Choroid plexus epithelial cell (primary cell): ENCODE results near the gene GATD1.

Experiments
- DNase-seq: peaks from one replicate; pipeline ENCODE4 v3.0.0-alpha.2; 2010; ENCODE audit warnings: low read depth
- H3K4me3 ChIP-seq: 2 replicates; pipeline ENCODE4 v1.5.1; 2011; ENCODE audit warnings: low read depth, mild to moderate bottlenecking, control low read depth, low read length, moderate library complexity
- TF ChIP-seq, protein P1 (sequence below): conservative IDR thresholded peaks from 2 replicates; pipeline ENCODE4 v1.5.1; 2011; ENCODE audit warnings: low read depth, mild to moderate bottlenecking, control low read depth, inconsistent platforms, low read length, moderate library complexity

Gene GATD1

DNA sequence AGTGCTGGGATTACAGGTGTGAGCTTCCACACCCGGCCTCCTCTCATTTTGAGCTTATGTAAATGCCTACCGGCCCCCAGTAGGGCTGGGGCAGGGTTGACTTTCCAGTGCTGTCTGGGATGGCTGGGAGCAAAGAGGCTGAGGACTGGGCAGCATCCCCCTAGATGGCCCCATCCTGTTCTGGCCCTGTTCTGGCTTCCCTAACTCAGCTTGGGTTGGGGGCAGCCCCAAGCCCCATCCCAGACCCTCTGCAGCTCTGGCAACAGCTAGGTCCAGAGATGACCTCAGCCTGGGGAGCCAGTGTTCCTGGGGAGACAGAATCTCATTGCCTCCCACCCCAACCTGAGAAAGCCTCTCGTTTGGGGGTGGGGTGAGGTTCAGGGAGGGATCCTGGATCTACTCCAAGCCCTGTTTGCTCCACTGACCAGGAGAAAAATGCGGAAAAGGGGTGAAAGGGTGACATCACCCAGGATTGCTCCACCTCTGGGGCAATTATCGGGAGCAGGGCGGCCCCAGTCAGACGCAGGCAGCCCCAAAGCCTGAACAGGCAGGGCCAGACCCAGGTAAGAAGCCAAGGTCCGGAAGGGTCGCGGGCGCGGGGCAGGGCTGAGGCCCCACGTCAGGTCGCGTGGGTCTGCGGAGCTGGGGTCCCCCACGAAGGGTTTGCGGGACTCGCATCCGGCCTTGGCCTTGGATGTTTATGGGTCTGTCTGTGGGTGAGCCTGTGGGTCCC lies 41.3 kb upstream of the GATD1 start, which contains the start of gene PNPLA2:
PNPLA2 (plus strand) TSS at position 519 of the 733 bp plus-strand sequence. CDS start 805 bp downstream, outside the sequence.
- TF ChIP-seq, protein P1, sequence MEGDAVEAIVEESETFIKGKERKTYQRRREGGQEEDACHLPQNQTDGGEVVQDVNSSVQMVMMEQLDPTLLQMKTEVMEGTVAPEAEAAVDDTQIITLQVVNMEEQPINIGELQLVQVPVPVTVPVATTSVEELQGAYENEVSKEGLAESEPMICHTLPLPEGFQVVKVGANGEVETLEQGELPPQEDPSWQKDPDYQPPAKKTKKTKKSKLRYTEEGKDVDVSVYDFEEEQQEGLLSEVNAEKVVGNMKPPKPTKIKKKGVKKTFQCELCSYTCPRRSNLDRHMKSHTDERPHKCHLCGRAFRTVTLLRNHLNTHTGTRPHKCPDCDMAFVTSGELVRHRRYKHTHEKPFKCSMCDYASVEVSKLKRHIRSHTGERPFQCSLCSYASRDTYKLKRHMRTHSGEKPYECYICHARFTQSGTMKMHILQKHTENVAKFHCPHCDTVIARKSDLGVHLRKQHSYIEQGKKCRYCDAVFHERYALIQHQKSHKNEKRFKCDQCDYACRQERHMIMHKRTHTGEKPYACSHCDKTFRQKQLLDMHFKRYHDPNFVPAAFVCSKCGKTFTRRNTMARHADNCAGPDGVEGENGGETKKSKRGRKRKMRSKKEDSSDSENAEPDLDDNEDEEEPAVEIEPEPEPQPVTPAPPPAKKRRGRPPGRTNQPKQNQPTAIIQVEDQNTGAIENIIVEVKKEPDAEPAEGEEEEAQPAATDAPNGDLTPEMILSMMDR = no peak
- DNase-seq = no peak
- peak within 1 kb of the TSS; percentile 72 for H3K4me3 ChIP-seq

DNA sequence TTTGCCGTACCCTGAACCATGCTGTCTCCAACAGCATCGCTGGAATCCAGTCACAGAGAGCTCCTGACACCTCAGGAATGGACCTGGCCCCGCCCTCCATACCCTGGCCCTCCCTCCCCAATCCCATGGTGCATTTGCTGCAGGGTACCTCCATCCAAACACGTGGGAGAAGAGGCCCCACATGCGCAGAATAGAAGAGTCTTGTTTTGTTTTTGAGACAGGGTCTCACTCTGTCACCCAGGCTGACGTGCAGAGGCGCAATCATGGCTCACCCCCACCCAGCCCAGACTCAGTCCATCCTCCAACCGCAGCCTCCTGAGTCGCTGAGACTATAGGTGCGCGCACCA lies 39.1 kb upstream of the GATD1 start:
- no peak overlapping the region for H3K4me3 ChIP-seq
- no peak for DNase-seq
- TF ChIP-seq, protein P1 = no peak

DNA sequence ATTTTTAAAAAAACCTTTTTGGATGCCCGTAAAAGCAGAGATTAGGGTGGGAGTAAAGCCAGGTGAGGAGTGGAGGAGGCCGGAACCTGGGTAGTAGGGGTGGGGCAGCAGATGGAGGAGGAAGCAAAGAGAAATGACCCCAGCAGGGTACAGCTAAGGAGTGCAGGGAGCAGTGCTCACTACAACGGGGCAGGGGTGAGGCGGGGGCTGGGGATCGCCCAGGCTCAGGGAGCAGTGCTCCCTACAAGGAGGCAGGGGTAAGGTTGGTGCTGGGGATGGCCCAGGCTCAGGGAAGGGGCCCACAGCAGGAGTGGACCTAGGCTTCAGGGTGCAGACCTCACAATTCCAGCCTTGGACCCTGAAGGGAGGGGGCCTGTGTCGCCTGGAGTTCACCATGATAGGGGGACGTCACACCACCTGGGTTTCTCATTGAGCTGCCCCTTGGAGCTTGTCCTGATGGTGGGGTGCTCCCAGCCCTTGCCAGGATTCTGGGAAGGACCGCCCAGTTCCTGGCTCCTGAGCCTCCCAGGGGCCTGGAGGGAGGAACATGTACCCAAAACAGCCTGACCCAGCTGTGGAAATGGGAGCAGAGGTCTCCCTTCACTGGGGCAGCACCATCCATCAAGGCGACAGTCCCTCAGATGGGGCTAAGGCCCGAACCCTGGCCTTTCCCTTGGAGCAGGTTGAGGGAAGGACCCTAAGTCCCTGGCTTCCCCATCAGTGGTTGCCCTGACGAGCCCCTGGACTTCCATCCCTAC lies 38.6 kb upstream of the GATD1 start:
- H3K4me3 ChIP-seq = no peak overlapping the region

DNA sequence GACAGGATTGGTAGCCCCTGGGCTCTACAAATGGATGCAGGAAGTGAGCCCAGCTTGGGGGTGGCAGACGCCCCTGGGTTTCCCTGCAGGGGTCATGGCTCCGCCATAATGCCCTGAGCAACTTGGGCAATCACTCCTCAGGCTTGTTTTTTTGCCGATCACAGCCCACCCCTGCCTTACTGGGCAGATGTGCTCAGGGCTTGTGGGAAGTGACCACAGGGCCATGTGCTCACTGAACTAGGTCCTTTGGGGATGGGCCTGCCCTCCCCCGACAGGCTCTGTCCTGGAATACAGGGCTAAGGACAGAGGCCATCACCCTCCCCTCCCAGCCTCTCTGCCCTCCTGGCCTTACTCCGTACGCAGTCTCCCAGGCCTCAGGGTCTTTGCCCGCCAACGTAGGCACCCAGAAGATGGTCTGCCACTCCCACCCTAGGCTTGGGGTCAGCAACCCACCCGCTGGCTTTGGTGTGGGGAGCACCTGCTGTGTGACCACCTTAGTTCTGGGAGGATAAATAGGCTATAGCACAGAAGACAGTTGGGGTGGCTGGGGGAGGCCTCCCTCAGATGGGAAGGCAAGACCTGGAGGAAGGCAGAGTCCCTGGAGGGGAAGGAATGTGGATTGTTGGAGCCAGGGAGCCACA lies 36.3 kb upstream of the GATD1 start:
- TF ChIP-seq, protein P1 = no peak
- DNase-seq = no peak
- no peak overlapping the region for H3K4me3 ChIP-seq

More for the DNA sequence above, 38.6 kb upstream of the GATD1 start:
- no peak for DNase-seq
- TF ChIP-seq, protein P1 = no peak

DNA sequence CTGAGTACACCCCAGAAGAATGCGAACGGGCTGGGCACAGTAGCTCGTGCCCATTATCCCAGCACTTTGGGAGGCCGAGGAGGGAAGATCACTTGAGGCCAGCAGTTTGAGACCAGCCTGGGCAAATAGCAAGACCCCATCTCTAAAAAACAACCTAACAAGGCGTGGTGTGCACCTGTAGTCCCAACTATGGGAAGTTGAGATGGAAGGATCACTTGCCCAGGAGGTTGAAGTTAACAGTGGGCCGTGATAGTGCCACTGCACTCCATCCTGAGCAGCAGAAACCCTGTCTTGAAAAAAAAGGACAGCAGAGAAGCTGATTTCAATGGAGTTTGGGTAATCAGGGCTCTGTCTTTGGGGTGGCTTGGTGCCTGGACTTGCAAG lies 35.8 kb upstream of the GATD1 start:
- no peak overlapping the region for H3K4me3 ChIP-seq
- DNase-seq = no peak
- TF ChIP-seq, protein P1 = no peak

DNA sequence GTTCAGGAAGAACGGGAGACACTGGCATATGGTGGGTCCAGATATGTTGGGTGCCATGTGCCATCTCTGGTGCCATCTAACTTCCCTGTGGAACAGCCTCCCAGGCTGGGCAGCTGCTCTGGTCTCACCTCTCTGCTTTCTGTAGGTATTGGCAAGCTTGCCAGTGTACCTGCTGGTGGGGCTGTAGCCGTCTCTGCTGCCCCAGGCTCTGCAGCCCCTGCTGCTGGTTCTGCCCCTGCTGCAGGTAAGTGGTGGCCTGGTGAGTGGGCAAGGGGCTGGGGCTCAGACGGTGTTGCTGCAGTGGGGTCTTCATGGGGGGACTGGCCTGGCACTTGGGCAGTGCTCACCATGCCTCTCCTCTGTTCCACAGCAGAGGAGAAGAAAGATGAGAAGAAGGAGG lies 35.1 kb upstream of the GATD1 start:
- TF ChIP-seq, protein P1 = no peak
- DNase-seq = no peak
- no peak overlapping the region for H3K4me3 ChIP-seq
